ENCODE results near the gene SERTAD3. TPM values are rescaled to one million over a fixed set of nuclear protein-coding genes. Genes with fewer than 3 reads are reported as not detected.

The SERTAD3 gene
- total and polyA plus RNA-seq, 2 donors (not counting 3 experiments of a cell fraction or from before 2014, with no cell fraction given), result 13.3 to 29.9 TPM

DNA sequence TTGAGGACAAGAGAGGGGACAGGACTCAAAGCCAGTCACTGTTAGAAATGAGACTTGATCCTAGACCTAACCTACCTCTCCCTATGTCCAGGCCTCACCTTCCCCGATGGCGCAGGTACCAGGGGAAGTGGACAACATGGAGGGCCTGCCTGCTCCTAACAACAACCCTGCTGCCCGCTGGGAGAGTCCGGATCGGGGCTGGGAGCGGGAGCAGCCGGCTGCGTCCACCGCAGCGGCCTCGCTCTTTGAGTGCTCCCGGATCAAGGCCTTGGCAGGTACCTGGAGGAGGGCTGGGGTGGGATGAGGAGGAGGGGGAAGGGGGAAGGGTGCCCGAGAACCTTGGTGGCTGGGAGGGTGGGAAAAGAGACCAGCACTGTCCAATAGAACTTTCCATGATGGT is 28.4 kb upstream of the SERTAD3 start:
- no peaks in the 10 kb centered on the region for H3K4me1 ChIP-seq (ENCODE audit: control insufficient read depth, extremely low read depth, insufficient read depth, low read length)
- H3K79me2 ChIP-seq (ENCODE audit: control insufficient read depth, insufficient read depth, low read length), result no peaks in the 10 kb centered on the region
- TF ChIP-seq MYC (IDR thresholded peaks at IDR 0.05; ENCODE audit: low read depth, low read length) (no peak), POLR2AphosphoS5 (IDR thresholded peaks at IDR 0.05; ENCODE audit: insufficient read depth, low read depth, low read length) (no peak), POLR2A (IDR thresholded peaks at IDR 0.05; ENCODE audit: low read depth, low read length) (no peak), GATA2 (IDR thresholded peaks at IDR 0.05; ENCODE audit: insufficient read depth, insufficient read length, low read depth, low read length) (no peak), JUN (IDR thresholded peaks at IDR 0.05; ENCODE audit: borderline replicate concordance, insufficient read depth, insufficient read length, low read depth) (no peak), EZH2 (IDR thresholded peaks at IDR 0.05; ENCODE audit: borderline replicate concordance, low read depth, low read length, severe bottlenecking) (no peak), CTCF (IDR thresholded peaks at IDR 0.05; ENCODE audit: extremely low read depth in 1 of 2, insufficient read depth in 1 of 2, low read depth in 1 of 2, low read length in 2 of 2) (no peak), FOS (IDR thresholded peaks at IDR 0.05; ENCODE audit: borderline replicate concordance, insufficient read depth, low read length) (no peak)
- TF ChIP-seq, protein P1, sequence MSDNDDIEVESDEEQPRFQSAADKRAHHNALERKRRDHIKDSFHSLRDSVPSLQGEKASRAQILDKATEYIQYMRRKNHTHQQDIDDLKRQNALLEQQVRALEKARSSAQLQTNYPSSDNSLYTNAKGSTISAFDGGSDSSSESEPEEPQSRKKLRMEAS (IDR thresholded peaks at IDR 0.05; ENCODE audit: insufficient read depth, insufficient read length), result no peak
- H3K9me3 ChIP-seq (replicated peaks; ENCODE audit: control insufficient read depth, insufficient read depth, low read length), result no peaks in the 10 kb centered on the region
- no peak overlapping the region for H3K27ac ChIP-seq (ENCODE audit: insufficient read depth, low read depth, low read length)
- no peak for DNase-seq (ENCODE audit: low read depth, low spot score)
- BruUV-seq (replicated peaks), result no TSS peak
- FAIRE-seq, result no peak
- no peaks in the 10 kb centered on the region for H3K9me1 ChIP-seq (replicated peaks; ENCODE audit: control insufficient read depth, extremely low read depth, insufficient read depth, low read length)
- CTCF ChIA-PET, result no interaction called here
- no peak overlapping the region for H3K9ac ChIP-seq (replicated peaks; ENCODE audit: extremely low read depth, insufficient read depth, low read length)
- intact Hi-C loops (cut with micrococcal nuclease), result no loop called here
- no peaks in the 10 kb centered on the region for H4K20me1 ChIP-seq (replicated peaks; ENCODE audit: control insufficient read depth, extremely low read depth, insufficient read depth, low read length)
- H3K27me3 ChIP-seq (ENCODE audit: control insufficient read depth in 2 of 2, insufficient read depth in 2 of 2, low read length in 2 of 2), result peaks cover 0 to under 1% of the 10 kb centered on the region in 2 experiments
- H2AFZ ChIP-seq (ENCODE audit: low read depth, low read length), result no peak overlapping the region
- H3K4me2 ChIP-seq (ENCODE audit: insufficient read depth, low read length), result no peak overlapping the region
- dilution Hi-C loops (cut with MboI; ENCODE audit: extremely low pct_ligation_motif_present, low sequenced_read_pairs), result no loop called here
- H3K36me3 ChIP-seq (ENCODE audit: control insufficient read depth in 2 of 2, extremely low read depth in 1 of 2, insufficient read depth in 2 of 2, low read length in 2 of 2), result no peaks in the 10 kb centered on the region
- POLR2A ChIA-PET, result no interaction called here
- no peak overlapping the region for H3K4me3 ChIP-seq (replicated peaks in 1 of 3; ENCODE audit: insufficient read depth in 1 of 3, low read depth in 1 of 3, low read length in 3 of 3)

All from endothelial cell of umbilical vein (primary cell).